ENCODE measurements around the gene REELD1. TPM values are rescaled to one million over a fixed set of nuclear protein-coding genes. Genes with fewer than 3 reads are reported as not detected.

Gene REELD1
- total and polyA plus RNA-seq, 5 experiments from 2014 or later, result 1.2 to 1.8 TPM; not detected in 3

Other genes with a start within 250 kb of the REELD1 start
- gene LSM6, start 38.8 kb upstream of the REELD1 start, total RNA-seq, result 10 to 100 TPM; 50.7 to 59.8 TPM
- 10 to 100 TPM; 62.4 to 70.7 (median 63.4) TPM for gene LSM6, start 38.8 kb upstream of the REELD1 start, polyA plus RNA-seq

Measured in naive thymus-derived CD8-positive, alpha-beta T cell (primary cell).